AG08396 (cell line): Measurements from ENCODE around the gene RPS6KA2.
"Not testable (repeated sequence)": the region's sequence is repeated elsewhere in the genome, so short reads cannot be mapped to it uniquely, and the experiment has no call there.

Source experiments
- DNase-seq: peaks from one replicate; pipeline ENCODE4 v3.0.0; 2012; ENCODE audit warnings: low spot score, mixed read lengths

RPS6KA2 gene

GRCh38 chr6:166554316-166554715, 72.7 kb downstream of the RPS6KA2 start:
- DNase-seq: no peak

DNA sequence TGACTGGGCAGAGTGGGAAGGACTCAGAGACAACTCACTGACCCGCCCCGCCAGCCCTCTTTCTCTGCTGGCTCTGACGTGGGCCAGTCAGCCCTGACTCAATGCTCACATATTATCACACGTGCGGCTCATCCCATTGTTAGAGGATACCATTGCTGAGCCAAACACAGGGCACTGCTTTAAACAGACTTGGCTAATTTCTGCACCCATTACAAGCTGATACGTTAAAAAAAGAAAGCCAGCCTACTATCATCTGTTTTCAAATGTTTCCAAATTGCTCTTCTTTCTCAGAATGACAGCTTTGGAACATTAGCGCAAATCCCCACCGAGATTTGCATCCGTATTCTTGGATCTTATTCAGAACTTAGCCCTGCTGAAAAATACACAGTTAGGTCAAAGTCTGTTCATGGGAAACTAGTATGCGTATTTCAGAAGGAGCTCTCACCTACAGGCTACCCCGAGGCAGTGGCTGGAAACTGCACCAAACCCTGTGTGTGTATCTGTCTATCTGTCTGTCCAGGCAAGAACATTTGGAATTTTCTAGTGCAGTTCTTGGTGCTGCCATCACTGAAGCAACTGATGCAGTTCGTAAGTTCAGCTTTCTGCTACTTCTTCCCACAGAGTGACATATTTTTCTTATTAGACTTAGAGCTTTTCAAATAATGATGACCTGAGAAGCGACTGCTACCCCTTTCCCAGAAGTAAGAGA, 73.3 kb downstream of the RPS6KA2 start:
- DNase-seq: peak; percentile 70

DNA sequence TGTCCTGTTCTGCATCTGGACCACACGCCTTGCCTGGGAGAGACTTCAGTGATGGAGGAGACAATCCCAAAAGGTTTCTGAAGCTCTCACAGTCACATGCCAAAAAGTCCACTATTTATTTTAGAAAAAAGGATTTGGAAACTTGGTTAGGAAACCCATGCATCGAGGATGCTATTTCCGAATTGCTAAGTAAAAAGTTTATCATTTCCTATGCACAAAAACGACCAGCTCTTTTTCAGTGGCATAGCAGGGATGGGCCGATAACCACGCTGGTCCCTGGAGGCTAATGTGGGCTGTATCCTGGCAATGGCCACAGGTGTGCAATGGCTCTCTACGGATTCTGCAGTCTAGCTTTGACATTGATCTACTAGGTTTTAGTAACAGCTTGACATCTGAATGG, 74.5 kb downstream of the RPS6KA2 start:
- DNase-seq: no peak

DNA sequence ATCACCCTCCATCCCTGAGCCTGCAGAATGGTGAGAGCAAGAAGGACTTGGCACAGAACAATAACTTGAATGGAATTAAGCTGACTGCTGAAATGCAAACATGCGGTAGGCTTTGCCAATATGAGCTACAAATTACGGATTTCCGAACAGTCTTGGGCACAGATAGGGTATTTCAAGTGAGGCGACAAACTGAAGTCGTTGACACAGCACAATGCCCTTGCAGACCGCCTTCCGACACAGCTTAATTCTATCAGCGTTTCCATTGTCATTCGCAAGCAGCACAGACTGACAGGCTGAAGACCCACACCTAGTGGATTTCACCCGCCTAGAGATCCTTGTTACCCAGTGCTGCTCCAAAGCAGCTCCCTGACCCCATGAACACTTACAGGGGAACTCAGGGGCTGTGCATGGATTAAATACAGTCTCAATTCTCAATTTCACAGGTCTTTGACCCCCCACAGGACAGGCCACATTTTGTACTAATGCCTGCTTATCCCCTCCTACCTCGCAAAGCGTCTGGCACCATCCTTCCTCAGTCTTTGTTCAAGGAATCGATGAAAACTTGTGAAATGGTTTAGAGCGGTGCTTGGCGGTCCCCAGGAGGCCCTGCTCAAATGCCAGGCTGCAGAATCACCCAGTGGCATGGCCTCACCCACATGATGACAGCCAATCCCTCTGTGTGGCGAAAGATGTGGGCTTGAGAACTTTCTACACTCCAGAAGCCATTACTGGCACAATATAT, 75.1 kb downstream of the RPS6KA2 start:
- no peak for DNase-seq

DNA sequence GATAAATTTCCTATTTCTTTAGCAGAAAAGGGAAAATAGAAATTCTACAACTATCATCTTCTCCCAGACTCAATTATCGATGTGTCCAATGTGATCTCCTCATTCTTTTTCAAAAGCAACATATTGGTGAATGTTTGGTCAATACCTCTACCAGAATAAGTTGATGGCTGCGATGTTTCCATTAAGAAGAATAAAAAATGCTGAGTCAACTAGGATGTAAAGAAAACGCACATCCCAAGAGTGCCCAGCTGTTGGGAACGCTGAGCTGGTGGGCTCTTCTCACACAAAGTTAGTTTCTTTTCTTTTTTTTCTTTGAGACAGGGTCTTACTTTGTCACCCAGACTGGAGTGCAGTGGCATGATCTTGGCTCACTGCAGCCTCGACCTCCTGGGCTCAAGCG, 80.4 kb downstream of the RPS6KA2 start:
- DNase-seq: no peak

GRCh38 chr6:166545156-166546034, 81.7 kb downstream of the RPS6KA2 start:
- no peak for DNase-seq

GRCh38 chr6:166544296-166544605, 82.8 kb downstream of the RPS6KA2 start:
- DNase-seq: no peak

- DNase-seq: no peak
Measured at GRCh38 chr6:166543603-166544295, 83.3 kb downstream of the RPS6KA2 start.

GRCh38 chr6:166542580-166542912, 84.5 kb downstream of the RPS6KA2 start:
- DNase-seq: no peak

GRCh38 chr6:166541876-166542579, 85.0 kb downstream of the RPS6KA2 start:
- no peak for DNase-seq

DNA sequence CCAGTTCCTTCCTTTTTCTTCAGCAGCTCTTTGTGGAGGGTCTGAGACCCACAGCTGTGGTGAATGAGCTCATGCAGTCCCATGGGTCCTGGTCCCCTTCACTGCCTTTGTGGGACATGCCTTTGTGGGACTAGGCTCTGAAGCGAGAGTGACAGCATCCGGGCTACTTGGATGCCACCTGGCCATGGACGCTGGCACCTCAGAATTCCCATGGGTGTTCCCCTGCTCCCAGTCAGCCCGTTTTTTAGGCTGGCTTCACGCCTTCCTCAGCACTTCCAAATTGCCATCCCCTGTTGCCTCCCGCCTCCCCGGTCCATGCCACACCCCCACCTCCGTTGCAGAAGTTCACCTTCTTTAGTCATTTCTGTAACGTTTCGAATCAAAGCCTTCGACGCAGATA, 85.7 kb downstream of the RPS6KA2 start:
- no peak for DNase-seq

GRCh38 chr6:166540631-166541331, 86.3 kb downstream of the RPS6KA2 start:
- no peak for DNase-seq

- no peak for DNase-seq
Measured at GRCh38 chr6:166539543-166539942, 87.5 kb downstream of the RPS6KA2 start.

- not testable (repeated sequence) for DNase-seq
Measured at GRCh38 chr6:166539011-166539385, 88.1 kb downstream of the RPS6KA2 start.

- DNase-seq: no peak
Measured at GRCh38 chr6:166538297-166539010, 88.6 kb downstream of the RPS6KA2 start.

GRCh38 chr6:166534658-166535406, 92.2 kb downstream of the RPS6KA2 start:
- DNase-seq: no peak

DNA sequence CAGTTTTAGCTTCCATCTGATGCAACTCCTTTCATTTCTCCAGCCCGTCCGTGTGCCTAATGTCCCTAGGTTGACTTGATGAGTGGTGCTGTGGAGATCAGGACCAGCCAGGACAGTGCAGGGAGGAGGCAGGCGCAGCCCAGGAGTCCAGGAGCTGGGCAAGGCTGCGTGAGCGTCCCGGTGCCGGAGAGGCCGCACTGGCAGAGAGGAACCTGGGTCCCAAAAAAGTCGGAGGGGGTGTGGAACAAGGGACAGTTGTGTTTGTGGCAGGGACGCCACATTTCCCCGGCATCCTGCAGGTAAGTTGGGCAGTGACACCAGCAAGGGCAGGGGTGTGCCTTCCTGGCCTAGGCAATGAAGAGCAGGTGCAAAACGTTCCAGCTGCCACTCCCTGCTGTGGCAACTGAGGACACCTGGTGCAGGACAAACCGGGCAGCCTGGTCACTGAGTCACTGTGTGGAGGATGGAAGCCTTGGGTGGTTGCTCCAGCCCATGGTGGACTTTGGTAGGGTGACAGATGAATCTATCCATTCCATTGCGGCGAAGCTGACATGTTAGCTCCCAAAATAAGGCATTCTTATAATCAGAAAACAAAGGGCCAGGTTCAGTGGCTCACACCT, 93.7 kb downstream of the RPS6KA2 start:
- no peak for DNase-seq

- no peak for DNase-seq
Measured at GRCh38 chr6:166532302-166532701, 94.7 kb downstream of the RPS6KA2 start.
